ENCODE measurements around the gene DMTF1.
"Not testable (repeated sequence)": the region's sequence is repeated elsewhere in the genome, so short reads cannot be mapped to it uniquely, and the experiment has no call there.

The DMTF1 gene

DNA sequence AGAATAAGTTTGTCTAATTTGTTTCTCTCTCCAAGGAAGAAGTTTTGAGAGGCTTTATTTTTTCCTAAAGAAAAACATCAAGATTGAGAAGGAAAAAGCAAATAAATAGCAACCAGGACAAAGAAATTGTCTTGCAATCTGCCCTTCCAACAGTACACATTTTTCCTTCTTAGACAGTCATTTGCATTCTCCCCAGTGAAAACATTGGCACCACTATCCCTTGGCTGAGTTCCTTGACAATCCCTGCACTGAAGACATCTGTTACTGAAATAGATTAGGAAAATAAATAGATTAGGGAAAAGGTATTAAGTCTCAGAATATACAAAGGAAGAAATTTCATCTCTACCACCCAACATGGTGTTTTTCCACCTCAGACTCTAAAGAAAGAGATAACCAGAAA lies 79.5 kb downstream of the DMTF1 start:
- DNase-seq (ENCODE audit: low read depth in 1 of 2, low spot score in 1 of 2) = no peak
- Histone ChIP-seq H3K4me3 (replicated peaks; ENCODE audit: insufficient read depth, low read length) (no peak overlapping the region), H3K27ac (replicated peaks) (no peak overlapping the region), H3K27me3 (ENCODE audit: insufficient read depth, poor library complexity, severe bottlenecking) (no peaks in the 10 kb centered on the region)
- TF ChIP-seq SPI1 (IDR thresholded peaks at IDR 0.05; ENCODE audit: borderline replicate concordance, low read depth) = no peak
- no peak for TF ChIP-seq GABPA (IDR thresholded peaks at IDR 0.05; ENCODE audit: low read depth)
- TF ChIP-seq, protein P1, sequence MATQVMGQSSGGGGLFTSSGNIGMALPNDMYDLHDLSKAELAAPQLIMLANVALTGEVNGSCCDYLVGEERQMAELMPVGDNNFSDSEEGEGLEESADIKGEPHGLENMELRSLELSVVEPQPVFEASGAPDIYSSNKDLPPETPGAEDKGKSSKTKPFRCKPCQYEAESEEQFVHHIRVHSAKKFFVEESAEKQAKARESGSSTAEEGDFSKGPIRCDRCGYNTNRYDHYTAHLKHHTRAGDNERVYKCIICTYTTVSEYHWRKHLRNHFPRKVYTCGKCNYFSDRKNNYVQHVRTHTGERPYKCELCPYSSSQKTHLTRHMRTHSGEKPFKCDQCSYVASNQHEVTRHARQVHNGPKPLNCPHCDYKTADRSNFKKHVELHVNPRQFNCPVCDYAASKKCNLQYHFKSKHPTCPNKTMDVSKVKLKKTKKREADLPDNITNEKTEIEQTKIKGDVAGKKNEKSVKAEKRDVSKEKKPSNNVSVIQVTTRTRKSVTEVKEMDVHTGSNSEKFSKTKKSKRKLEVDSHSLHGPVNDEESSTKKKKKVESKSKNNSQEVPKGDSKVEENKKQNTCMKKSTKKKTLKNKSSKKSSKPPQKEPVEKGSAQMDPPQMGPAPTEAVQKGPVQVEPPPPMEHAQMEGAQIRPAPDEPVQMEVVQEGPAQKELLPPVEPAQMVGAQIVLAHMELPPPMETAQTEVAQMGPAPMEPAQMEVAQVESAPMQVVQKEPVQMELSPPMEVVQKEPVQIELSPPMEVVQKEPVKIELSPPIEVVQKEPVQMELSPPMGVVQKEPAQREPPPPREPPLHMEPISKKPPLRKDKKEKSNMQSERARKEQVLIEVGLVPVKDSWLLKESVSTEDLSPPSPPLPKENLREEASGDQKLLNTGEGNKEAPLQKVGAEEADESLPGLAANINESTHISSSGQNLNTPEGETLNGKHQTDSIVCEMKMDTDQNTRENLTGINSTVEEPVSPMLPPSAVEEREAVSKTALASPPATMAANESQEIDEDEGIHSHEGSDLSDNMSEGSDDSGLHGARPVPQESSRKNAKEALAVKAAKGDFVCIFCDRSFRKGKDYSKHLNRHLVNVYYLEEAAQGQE (IDR thresholded peaks at IDR 0.05; ENCODE audit: insufficient replicate concordance, low read depth) = no peak
- TF ChIP-seq POLR2AphosphoS5 (IDR thresholded peaks at IDR 0.05; ENCODE audit: low read depth) = no peak
- no peak for TF ChIP-seq CTCF (IDR thresholded peaks at IDR 0.05; ENCODE audit: insufficient read depth, low read length)

GRCh38 chr7:87234949-87235348 lies 82.7 kb downstream of the DMTF1 start:
- Histone ChIP-seq H3K27me3 (ENCODE audit: insufficient read depth, poor library complexity, severe bottlenecking) (no peaks in the 10 kb centered on the region), H3K4me3 (replicated peaks; ENCODE audit: insufficient read depth, low read length) (no peak overlapping the region), H3K27ac (replicated peaks) (no peak overlapping the region)
- DNase-seq (ENCODE audit: low read depth in 1 of 2, low spot score in 1 of 2) = no peak
- TF ChIP-seq CTCF (IDR thresholded peaks at IDR 0.05; ENCODE audit: insufficient read depth, low read length) (no peak), GABPA (IDR thresholded peaks at IDR 0.05; ENCODE audit: low read depth) (no peak), SPI1 (IDR thresholded peaks at IDR 0.05; ENCODE audit: borderline replicate concordance, low read depth) (no peak), POLR2AphosphoS5 (IDR thresholded peaks at IDR 0.05; ENCODE audit: low read depth) (no peak)
- TF ChIP-seq, protein P1 (IDR thresholded peaks at IDR 0.05; ENCODE audit: insufficient replicate concordance, low read depth) = no peak

DNA sequence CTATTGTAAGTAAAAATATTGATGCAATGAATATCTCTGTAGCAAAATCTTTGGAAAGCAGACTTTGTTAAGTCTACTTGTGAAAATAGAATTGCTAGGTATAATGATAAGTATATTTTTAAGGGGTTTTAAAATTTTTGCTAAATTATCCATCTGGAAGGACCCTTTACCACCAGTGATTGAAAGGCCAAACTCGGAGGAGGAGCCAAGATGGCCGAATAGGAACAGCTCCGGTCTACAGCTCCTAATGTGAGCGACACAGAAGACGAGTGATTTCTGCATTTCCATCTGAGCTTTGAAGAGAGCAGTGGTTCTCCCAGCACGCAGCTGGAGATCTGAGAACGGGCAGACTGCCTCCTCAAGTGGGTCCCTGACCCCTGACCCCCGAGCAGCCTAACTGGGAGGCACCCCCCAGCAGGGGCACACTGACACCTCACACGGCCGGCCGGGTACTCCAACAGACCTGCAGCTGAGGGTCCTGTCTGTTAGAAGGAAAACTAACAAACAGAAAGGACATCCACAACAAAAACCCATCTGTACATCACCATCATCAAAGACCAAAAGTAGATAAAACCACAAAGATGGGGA lies 86.3 kb downstream of the DMTF1 start:
- not testable (repeated sequence) for DNase-seq (ENCODE audit: low read depth in 1 of 2, low spot score in 1 of 2); H3K4me3 ChIP-seq (replicated peaks; ENCODE audit: insufficient read depth, low read length); H3K27me3 ChIP-seq (ENCODE audit: insufficient read depth, poor library complexity, severe bottlenecking); H3K27ac ChIP-seq (replicated peaks)

- DNase-seq (ENCODE audit: low read depth in 1 of 2, low spot score in 1 of 2); H3K27me3 ChIP-seq (ENCODE audit: insufficient read depth, poor library complexity, severe bottlenecking); H3K4me3 ChIP-seq (replicated peaks; ENCODE audit: insufficient read depth, low read length); H3K27ac ChIP-seq (replicated peaks): not testable (repeated sequence)
Measured at GRCh38 chr7:87245671-87246070, 93.4 kb downstream of the DMTF1 start.

All from HL-60 (cell line).